Kidney epithelial cell (primary cell): ENCODE measurements around the gene PEX12. TPM values are rescaled to one million over a fixed set of nuclear protein-coding genes. Genes with fewer than 3 reads are reported as not detected.

ENCODE experiments used
- DNase-seq: peaks from one replicate; pipeline ENCODE4 v3.0.0-alpha.2; 2010; ENCODE audit warnings: low read depth
- H3K27me3 ChIP-seq: 2 replicates; pipeline ENCODE4 v1.6.0; 2011; ENCODE audit warnings: low read length; ENCODE audit not compliant: control insufficient read depth, insufficient read depth
- H3K36me3 ChIP-seq: 2 replicates; pipeline ENCODE4 v1.5.1; 2011; ENCODE audit warnings: low read length; ENCODE audit not compliant: control insufficient read depth, insufficient read depth
- H3K4me3 ChIP-seq: 2 replicates; pipeline ENCODE4 v1.5.1; 2011; ENCODE audit warnings: low read depth, mild to moderate bottlenecking, control low read depth, low read length
- total RNA-seq: library from RNA; depleted of rRNA; stranded (reverse); fragments of >200 nt; gene quantifications from 2 replicates; pipeline ENCODE4 v1.2.3, GENCODE V29; 2015
- TF ChIP-seq, protein P1 (sequence below): IDR thresholded peaks from 2 replicates; pipeline ENCODE4 v1.5.1; 2011; ENCODE audit warnings: mild to moderate bottlenecking, moderate library complexity, low read length, control low read depth, inconsistent platforms; ENCODE audit not compliant: insufficient read depth, poor library complexity, severe bottlenecking

The PEX12 gene
- total RNA-seq, 1 donor from 2014 or later = 7.2 TPM

DNA sequence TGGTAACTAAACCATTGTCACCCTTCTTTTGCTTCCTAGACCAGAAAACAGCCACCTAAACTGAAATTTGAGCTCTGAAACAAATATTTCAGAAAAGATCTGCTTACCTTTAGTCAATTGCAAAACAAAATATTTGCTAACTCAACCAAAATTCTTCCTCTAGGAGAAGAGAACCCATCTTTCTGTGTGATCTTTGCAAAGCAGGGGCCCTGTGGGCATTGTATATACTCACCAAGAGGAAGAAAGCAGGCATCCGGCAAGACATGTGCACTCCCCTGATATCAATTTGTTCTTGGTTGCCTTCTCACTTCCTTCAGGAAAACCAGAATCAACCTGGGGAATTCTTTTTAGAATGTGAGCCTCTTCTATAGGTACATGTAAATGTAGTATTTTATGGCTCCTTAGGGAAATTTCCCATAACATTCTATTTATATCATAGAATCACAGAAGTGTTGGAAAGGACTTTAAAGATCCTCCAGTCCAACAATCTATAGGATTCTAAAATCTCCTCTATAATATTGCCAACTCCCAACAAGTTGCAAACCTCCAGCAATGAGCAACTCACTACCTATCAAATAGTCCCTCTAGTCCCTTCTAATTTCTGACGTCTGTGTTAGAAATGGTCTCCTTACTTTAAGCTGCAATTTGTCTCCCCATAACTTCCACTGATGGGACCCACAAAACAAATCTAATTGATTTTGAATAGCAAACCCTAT lies 18.7 kb downstream of the PEX12 start:
- Histone ChIP-seq H3K36me3 (no peaks in the 10 kb centered on the region), H3K27me3 (no peaks in the 10 kb centered on the region), H3K4me3 (no peak overlapping the region)
- TF ChIP-seq, protein P1, sequence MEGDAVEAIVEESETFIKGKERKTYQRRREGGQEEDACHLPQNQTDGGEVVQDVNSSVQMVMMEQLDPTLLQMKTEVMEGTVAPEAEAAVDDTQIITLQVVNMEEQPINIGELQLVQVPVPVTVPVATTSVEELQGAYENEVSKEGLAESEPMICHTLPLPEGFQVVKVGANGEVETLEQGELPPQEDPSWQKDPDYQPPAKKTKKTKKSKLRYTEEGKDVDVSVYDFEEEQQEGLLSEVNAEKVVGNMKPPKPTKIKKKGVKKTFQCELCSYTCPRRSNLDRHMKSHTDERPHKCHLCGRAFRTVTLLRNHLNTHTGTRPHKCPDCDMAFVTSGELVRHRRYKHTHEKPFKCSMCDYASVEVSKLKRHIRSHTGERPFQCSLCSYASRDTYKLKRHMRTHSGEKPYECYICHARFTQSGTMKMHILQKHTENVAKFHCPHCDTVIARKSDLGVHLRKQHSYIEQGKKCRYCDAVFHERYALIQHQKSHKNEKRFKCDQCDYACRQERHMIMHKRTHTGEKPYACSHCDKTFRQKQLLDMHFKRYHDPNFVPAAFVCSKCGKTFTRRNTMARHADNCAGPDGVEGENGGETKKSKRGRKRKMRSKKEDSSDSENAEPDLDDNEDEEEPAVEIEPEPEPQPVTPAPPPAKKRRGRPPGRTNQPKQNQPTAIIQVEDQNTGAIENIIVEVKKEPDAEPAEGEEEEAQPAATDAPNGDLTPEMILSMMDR = no peak
- no peak for DNase-seq

DNA sequence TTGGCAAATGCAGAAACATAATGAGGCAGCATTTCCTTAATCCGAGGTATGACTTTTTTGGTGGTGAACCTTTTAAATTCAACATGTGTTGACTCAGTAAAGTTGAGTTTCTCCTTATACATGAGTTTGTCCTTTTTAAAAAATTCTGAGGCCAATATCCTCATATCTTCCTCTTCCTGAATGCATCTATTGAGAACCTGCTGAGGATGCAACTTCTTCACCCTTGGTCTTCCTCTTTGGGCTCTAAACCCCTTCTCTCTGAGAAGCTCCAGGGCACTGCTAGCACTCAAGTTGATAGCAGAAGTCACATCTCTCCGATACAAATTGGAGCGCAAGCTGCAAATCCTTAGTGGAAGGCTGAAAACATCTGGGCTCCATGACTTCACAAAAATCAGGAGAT lies 21.0 kb downstream of the PEX12 start:
- Histone ChIP-seq H3K27me3 (no peaks in the 10 kb centered on the region), H3K4me3 (no peak overlapping the region), H3K36me3 (no peaks in the 10 kb centered on the region)
- TF ChIP-seq, protein P1 = no peak
- no peak for DNase-seq

GRCh38 chr17:35555691-35556090 lies 22.7 kb downstream of the PEX12 start:
- Histone ChIP-seq H3K27me3 (no peaks in the 10 kb centered on the region), H3K4me3 (no peak overlapping the region), H3K36me3 (no peaks in the 10 kb centered on the region)
- TF ChIP-seq, protein P1 = no peak
- no peak for DNase-seq

- no peaks in the 10 kb centered on the region for H3K36me3 ChIP-seq
- TF ChIP-seq, protein P1 = no peak
- H3K27me3 ChIP-seq = peaks cover 3% of the 10 kb centered on the region
- H3K4me3 ChIP-seq = no peak overlapping the region
- DNase-seq = no peak
Measured at GRCh38 chr17:35554668-35555067, 23.7 kb downstream of the PEX12 start.

DNA sequence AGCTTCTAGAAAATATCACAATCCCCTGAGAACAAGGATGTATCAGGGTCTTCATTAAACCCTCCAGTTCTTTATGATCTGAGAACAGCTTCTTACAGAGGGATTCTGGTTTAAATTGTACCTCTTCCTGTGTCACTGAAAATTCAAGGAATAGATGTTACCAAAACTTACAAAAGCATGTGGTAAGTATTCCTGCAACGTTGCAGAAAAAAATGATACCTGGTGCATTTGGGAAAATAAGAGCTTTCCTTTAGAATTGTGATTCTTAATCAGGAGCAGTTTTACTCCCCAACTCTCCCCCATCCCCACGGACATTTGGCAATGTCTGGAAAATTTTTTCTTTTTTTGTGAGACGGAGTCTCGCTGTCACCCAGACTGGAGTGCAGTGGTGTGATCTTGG lies 25.1 kb downstream of the PEX12 start:
- H3K4me3 ChIP-seq = no peak overlapping the region
- no peaks in the 10 kb centered on the region for H3K36me3 ChIP-seq
- TF ChIP-seq, protein P1 = no peak
- H3K27me3 ChIP-seq = peaks cover 8% of the 10 kb centered on the region
- no peak for DNase-seq

DNA sequence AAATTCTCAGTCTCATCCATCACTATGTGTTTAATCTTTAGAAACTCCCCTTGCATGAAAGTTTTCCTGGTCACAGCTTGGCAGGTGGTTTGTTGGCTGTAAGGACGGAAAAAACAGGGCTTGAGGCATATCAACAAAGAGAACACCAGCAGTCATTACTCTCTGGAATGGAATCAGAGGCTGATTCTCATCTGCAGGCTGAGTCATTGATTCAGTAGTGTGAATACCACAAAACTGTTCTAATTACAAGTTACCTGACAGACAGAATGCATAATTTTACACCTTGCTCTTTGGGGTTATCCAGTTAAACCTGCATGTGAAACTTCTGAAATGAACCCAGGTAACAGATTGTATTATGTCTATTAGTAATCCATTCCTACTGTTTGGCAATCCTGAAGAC lies 29.4 kb downstream of the PEX12 start:
- H3K36me3 ChIP-seq = no peaks in the 10 kb centered on the region
- H3K27me3 ChIP-seq = peaks cover 14% of the 10 kb centered on the region
- H3K4me3 ChIP-seq = no peak overlapping the region
- DNase-seq = no peak
- TF ChIP-seq, protein P1 = no peak
